ACC112 (cell line): ENCODE results near the gene CELF5.
"Not testable (repeated sequence)": the region's sequence is repeated elsewhere in the genome, so short reads cannot be mapped to it uniquely, and the experiment has no call there.

Experiments
- H2AFZ ChIP-seq: fragments of 200-600 bp; sonication (generic); one replicate; pipeline ENCODE4 v1.6.0; 2017; ENCODE audit warnings: antibody characterized with exemption, low read length; ENCODE audit not compliant: unreplicated experiment
- H3K27ac ChIP-seq: fragments of 200-600 bp; sonication (generic); 2 replicates; pipeline ENCODE4 v1.5.1; 2014; ENCODE audit warnings: low read depth, mild to moderate bottlenecking, antibody characterized with exemption, low read length, moderate library complexity
- H3K27me3 ChIP-seq: fragments of 200-600 bp; sonication (generic); 2 replicates; pipeline ENCODE4 v1.6.1; 2014; ENCODE audit warnings: mild to moderate bottlenecking, antibody characterized with exemption, low read length, moderate library complexity, mixed read lengths; ENCODE audit not compliant: insufficient read depth
- H3K36me3 ChIP-seq: fragments of 200-600 bp; sonication (generic); 2 replicates; pipeline ENCODE4 v1.6.1; 2016; ENCODE audit warnings: mild to moderate bottlenecking, antibody characterized with exemption, low read length, moderate library complexity, mixed read lengths; ENCODE audit not compliant: insufficient read depth
- H3K4me1 ChIP-seq: fragments of 200-600 bp; sonication (generic); one replicate; pipeline ENCODE4 v1.6.1; 2016; ENCODE audit warnings: low read length, mixed read lengths; ENCODE audit not compliant: insufficient read depth, unreplicated experiment, control insufficient read depth
- H3K4me3 ChIP-seq: fragments of 200-600 bp; sonication (generic); 2 replicates; pipeline ENCODE4 v1.5.1; 2014; ENCODE audit warnings: mild to moderate bottlenecking, low read depth, low read length
- H3K79me2 ChIP-seq: fragments of 200-600 bp; sonication (generic); one replicate; pipeline ENCODE4 v1.6.0; 2016; ENCODE audit warnings: low read length; ENCODE audit not compliant: control insufficient read depth, unreplicated experiment, insufficient read depth

The CELF5 gene

GRCh38 chr19:3285647-3286176 is 61.3 kb downstream of the CELF5 start:
- no peak overlapping the region for H2AFZ ChIP-seq
- peaks cover 14% of the 10 kb centered on the region; the same call in 1 of the 2 replicates for H3K27me3 ChIP-seq
- no peaks in the 10 kb centered on the region for H3K36me3 ChIP-seq
- no peaks in the 10 kb centered on the region for H3K79me2 ChIP-seq
- H3K27ac ChIP-seq: no peak overlapping the region
- H3K4me3 ChIP-seq: no peak overlapping the region
- no peaks in the 10 kb centered on the region for H3K4me1 ChIP-seq

GRCh38 chr19:3287814-3288213 is 63.4 kb downstream of the CELF5 start:
- Histone ChIP-seq H2AFZ (no peak overlapping the region), H3K27me3 (peaks cover 14% of the 10 kb centered on the region; the same call in 1 of the 2 replicates)

GRCh38 chr19:3288437-3288836 is 64.0 kb downstream of the CELF5 start:
- peaks cover 14% of the 10 kb centered on the region; the same call in 1 of the 2 replicates for H3K27me3 ChIP-seq
- not testable (repeated sequence) for H3K36me3 ChIP-seq, H3K4me1 ChIP-seq, H3K27ac ChIP-seq, H2AFZ ChIP-seq, H3K79me2 ChIP-seq, H3K4me3 ChIP-seq

More at GRCh38 chr19:3287814-3288213, 63.4 kb downstream of the CELF5 start:
- H3K4me3 ChIP-seq: no peak overlapping the region
- no peaks in the 10 kb centered on the region for H3K36me3 ChIP-seq
- no peaks in the 10 kb centered on the region for H3K79me2 ChIP-seq
- H3K4me1 ChIP-seq: no peaks in the 10 kb centered on the region
- no peak overlapping the region for H3K27ac ChIP-seq

- Histone ChIP-seq H3K36me3 (no peaks in the 10 kb centered on the region), H3K27me3 (peaks cover 4% of the 10 kb centered on the region; the same call in 1 of the 2 replicates), H3K4me1 (no peaks in the 10 kb centered on the region), H3K4me3 (no peak overlapping the region), H2AFZ (no peak overlapping the region), H3K79me2 (no peaks in the 10 kb centered on the region), H3K27ac (no peak overlapping the region)
Observed at GRCh38 chr19:3289971-3290569, 65.6 kb downstream of the CELF5 start.

- H3K27me3 ChIP-seq, H3K79me2 ChIP-seq, H2AFZ ChIP-seq, H3K27ac ChIP-seq, H3K36me3 ChIP-seq, H3K4me3 ChIP-seq, H3K4me1 ChIP-seq: not testable (repeated sequence)
Observed at GRCh38 chr19:3290858-3291257, 66.4 kb downstream of the CELF5 start.

GRCh38 chr19:3291644-3292043 is 67.2 kb downstream of the CELF5 start:
- H3K36me3 ChIP-seq: no peaks in the 10 kb centered on the region
- no peak overlapping the region for H3K27ac ChIP-seq
- H3K79me2 ChIP-seq: no peaks in the 10 kb centered on the region
- H2AFZ ChIP-seq: no peak overlapping the region
- H3K27me3 ChIP-seq: peaks cover 4% of the 10 kb centered on the region; the same call in 1 of the 2 replicates
- H3K4me1 ChIP-seq: no peaks in the 10 kb centered on the region
- no peak overlapping the region for H3K4me3 ChIP-seq

GRCh38 chr19:3292958-3293529 is 68.6 kb downstream of the CELF5 start:
- H2AFZ ChIP-seq: no peak overlapping the region
- H3K27ac ChIP-seq: no peak overlapping the region
- H3K4me3 ChIP-seq: no peak overlapping the region
- H3K27me3 ChIP-seq: peaks cover 4% of the 10 kb centered on the region; the same call in 1 of the 2 replicates
- no peaks in the 10 kb centered on the region for H3K36me3 ChIP-seq
- H3K79me2 ChIP-seq: no peaks in the 10 kb centered on the region
- no peaks in the 10 kb centered on the region for H3K4me1 ChIP-seq

- no peak overlapping the region for H2AFZ ChIP-seq
- no peaks in the 10 kb centered on the region for H3K4me1 ChIP-seq
- H3K79me2 ChIP-seq: no peaks in the 10 kb centered on the region
- H3K27ac ChIP-seq: no peak overlapping the region
- no peak overlapping the region for H3K4me3 ChIP-seq
- H3K27me3 ChIP-seq: peaks cover 4% of the 10 kb centered on the region; the same call in 1 of the 2 replicates
- no peaks in the 10 kb centered on the region for H3K36me3 ChIP-seq
Observed at GRCh38 chr19:3293560-3293959, 69.1 kb downstream of the CELF5 start.

- Histone ChIP-seq H3K36me3 (no peaks in the 10 kb centered on the region), H2AFZ (no peak overlapping the region), H3K79me2 (no peaks in the 10 kb centered on the region), H3K4me1 (no peaks in the 10 kb centered on the region), H3K27ac (no peak overlapping the region), H3K27me3 (peaks cover 4% of the 10 kb centered on the region; the same call in 1 of the 2 replicates), H3K4me3 (no peak overlapping the region)
Observed at GRCh38 chr19:3294080-3294850, 69.8 kb downstream of the CELF5 start.

- Histone ChIP-seq H3K4me3 (no peak overlapping the region), H3K36me3 (no peaks in the 10 kb centered on the region), H3K27ac (no peak overlapping the region), H2AFZ (no peak overlapping the region), H3K27me3 (no peaks in the 10 kb centered on the region), H3K79me2 (no peaks in the 10 kb centered on the region), H3K4me1 (no peaks in the 10 kb centered on the region)
Observed at GRCh38 chr19:3295581-3295980, 71.1 kb downstream of the CELF5 start.
